ENCODE measurements around the gene ACTL8. TPM values are rescaled to one million over a fixed set of nuclear protein-coding genes. Genes with fewer than 3 reads are reported as not detected.

The ACTL8 gene
- polyA plus RNA-seq, 2 of the 4 experiments (the other 2 are of a cell fraction): 0.30 to 1.3 TPM

DNA sequence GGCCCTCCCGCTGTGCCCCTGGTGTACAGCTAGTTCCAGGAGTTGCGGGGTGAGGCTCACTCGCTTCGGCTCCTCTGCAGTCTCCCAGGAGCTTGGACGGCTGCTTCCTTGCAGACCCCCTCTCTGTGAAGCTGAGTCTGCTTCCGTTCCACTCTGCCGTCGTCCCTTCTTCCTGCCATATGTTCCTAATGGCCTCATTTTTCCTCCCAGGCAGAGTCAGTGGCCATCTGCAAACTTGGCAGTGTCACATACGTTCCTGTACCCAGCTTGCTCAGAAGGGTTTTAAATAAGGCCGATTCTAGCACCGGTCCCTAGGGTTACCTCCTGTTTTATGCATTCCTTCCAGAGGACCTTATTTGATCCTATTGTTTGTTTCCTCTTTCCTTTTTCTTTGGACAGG lies 21.3 kb downstream of the ACTL8 start (continued):
- no peak for TF ChIP-seq KDM5A (IDR thresholded peaks at IDR 0.05)
- no peak for TF ChIP-seq NR3C1 (IDR thresholded peaks at IDR 0.05)
- TF ChIP-seq RCOR1 (IDR thresholded peaks at IDR 0.05; ENCODE audit: low read depth, low read length): no peak
- no peak for TF ChIP-seq EP300 (IDR thresholded peaks at IDR 0.05)

DNA sequence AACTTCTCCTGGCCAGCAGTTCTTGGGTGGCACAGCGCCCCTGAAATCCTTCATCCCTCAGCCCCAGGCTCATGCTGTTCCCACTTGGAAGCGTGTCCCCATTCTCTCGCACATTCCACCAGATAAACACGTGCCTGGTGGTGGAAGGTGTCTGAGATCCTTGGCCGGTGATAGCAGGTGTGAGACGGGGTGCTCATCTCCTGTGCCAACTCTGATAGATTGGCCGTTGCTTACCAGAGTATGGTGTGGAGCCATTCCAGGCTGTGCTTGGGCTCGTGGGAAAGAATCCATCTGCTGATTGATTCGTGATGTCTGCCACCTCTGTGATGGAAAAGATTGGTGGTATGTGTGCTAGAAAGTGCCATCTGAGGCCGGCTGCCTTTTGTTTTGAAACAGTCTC lies 22.2 kb downstream of the ACTL8 start:
- ATAC-seq (no peak), DNase-seq (ENCODE audit: low read depth in 1 of 2, low spot score in 1 of 2) (no peak), FAIRE-seq (no peak)
- TF ChIP-seq POLR2A (IDR thresholded peaks at IDR 0.05; ENCODE audit: low read length) (no peak), BHLHE40 (IDR thresholded peaks at IDR 0.05; ENCODE audit: low read depth, low read length) (no peak), CHD4 (IDR thresholded peaks at IDR 0.05; ENCODE audit: borderline replicate concordance) (no peak)
- Histone ChIP-seq H3K4me1 (no peaks in the 10 kb centered on the region), H3K27ac (no peak overlapping the region), H3K4me3 (no peak overlapping the region), H3K4me2 (no peak overlapping the region), H3K9me3 (no peaks in the 10 kb centered on the region)
- 55% methylated on average over 9 of the region's 10 CpGs for WGBS (ENCODE audit: missing lambda C conversion rate)
- POLR2A ChIA-PET: no interaction called here
- CTCF ChIA-PET: interaction anchor here (1.4 kb wide), 1 partner anchor 8 kb away, joined by 5 read pairs; no protein-coding TSS in a partner anchor

DNA sequence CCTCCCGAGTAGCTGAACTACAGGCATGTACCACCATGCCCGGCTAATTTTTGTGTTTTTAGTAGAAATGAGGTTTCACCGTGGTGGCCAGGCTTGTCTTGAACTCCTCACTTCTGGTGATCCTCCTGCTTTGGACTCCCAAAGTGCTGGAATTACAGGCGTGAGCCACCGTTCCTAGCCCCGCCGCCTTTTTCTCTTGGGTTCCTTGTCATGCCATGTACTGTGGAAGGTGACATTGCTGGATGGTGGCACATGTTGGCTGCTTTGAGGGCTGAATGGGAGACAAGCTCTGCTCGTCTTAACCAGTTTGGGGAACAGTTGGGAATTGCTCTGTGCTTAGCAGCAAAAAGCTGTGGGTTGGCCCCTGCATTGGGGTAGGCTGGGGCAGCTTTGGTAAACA lies 22.7 kb downstream of the ACTL8 start:
- no peaks in the 10 kb centered on the region for H3K4me1 ChIP-seq
- 88% methylated on average over 7 of the region's 8 CpGs for WGBS (ENCODE audit: missing lambda C conversion rate)
- H3K4me2 ChIP-seq: no peak overlapping the region
- no peaks in the 10 kb centered on the region for H3K9me3 ChIP-seq
- CTCF ChIA-PET: no interaction called here
- no peak overlapping the region for H3K4me3 ChIP-seq
- TF ChIP-seq RCOR1 (IDR thresholded peaks at IDR 0.05; ENCODE audit: low read depth, low read length) (no peak), RNF2 (IDR thresholded peaks at IDR 0.05; ENCODE audit: borderline replicate concordance, low read depth) (no peak), KDM1A (IDR thresholded peaks at IDR 0.05; ENCODE audit: low read depth) (no peak), HOXB5 (CRISPR knock-in tag; IDR thresholded peaks at IDR 0.05) (no peak), NPAS2 (CRISPR knock-in tag; IDR thresholded peaks at IDR 0.05; ENCODE audit: borderline replicate concordance) (no peak), CEBPB (IDR thresholded peaks at IDR 0.05) (no peak)
- TF ChIP-seq, protein P1, sequence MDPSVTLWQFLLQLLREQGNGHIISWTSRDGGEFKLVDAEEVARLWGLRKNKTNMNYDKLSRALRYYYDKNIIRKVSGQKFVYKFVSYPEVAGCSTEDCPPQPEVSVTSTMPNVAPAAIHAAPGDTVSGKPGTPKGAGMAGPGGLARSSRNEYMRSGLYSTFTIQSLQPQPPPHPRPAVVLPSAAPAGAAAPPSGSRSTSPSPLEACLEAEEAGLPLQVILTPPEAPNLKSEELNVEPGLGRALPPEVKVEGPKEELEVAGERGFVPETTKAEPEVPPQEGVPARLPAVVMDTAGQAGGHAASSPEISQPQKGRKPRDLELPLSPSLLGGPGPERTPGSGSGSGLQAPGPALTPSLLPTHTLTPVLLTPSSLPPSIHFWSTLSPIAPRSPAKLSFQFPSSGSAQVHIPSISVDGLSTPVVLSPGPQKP (IDR thresholded peaks at IDR 0.05; ENCODE audit: low read depth, low read length): no peak
- TF ChIP-seq, protein P2, sequence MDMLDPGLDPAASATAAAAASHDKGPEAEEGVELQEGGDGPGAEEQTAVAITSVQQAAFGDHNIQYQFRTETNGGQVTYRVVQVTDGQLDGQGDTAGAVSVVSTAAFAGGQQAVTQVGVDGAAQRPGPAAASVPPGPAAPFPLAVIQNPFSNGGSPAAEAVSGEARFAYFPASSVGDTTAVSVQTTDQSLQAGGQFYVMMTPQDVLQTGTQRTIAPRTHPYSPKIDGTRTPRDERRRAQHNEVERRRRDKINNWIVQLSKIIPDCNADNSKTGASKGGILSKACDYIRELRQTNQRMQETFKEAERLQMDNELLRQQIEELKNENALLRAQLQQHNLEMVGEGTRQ (IDR thresholded peaks at IDR 0.05): no peak
- ATAC-seq (no peak), DNase-seq (ENCODE audit: low read depth in 1 of 2, low spot score in 1 of 2) (no peak), FAIRE-seq (no peak)
- no peak overlapping the region for H3K27ac ChIP-seq
- POLR2A ChIA-PET: no interaction called here

DNA sequence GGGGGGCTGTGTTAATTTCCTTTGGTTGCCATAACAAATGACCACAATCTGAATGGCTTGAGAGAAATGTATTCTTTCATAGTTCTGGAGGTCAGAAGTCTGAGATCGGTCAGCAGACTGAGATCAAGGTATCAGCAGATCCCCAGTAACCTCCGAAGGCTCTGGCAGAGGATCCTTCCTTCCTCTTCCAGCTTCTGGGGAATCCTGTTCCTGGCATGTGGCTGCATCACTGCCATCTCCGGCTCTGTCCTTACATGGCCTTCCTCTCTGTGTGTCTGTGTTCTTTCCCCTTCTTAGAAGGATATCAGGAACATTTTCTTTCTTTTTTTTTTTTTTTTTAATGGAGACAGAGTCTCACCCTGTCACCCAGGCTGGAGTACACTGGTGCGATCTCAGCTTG lies 25.8 kb downstream of the ACTL8 start:
- no peak overlapping the region for H3K4me3 ChIP-seq
- CTCF ChIA-PET: interaction anchor here (1.0 kb wide), 1 partner anchor 105 kb away, joined by 3 read pairs; no protein-coding TSS in a partner anchor
- H3K4me1 ChIP-seq: no peaks in the 10 kb centered on the region
- no peak overlapping the region for H3K27ac ChIP-seq
- ATAC-seq: no peak
- TF ChIP-seq, protein P3, sequence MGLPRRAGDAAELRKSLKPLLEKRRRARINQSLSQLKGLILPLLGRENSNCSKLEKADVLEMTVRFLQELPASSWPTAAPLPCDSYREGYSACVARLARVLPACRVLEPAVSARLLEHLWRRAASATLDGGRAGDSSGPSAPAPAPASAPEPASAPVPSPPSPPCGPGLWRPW (IDR thresholded peaks at IDR 0.05): no peak
- TF ChIP-seq EP300 (IDR thresholded peaks at IDR 0.05) (no peak), ESRRA (IDR thresholded peaks at IDR 0.05; ENCODE audit: borderline replicate concordance, low read length) (no peak), TFCP2L1 (CRISPR knock-in tag; IDR thresholded peaks at IDR 0.05) (no peak), RFX5 (IDR thresholded peaks at IDR 0.05) (no peak), MYC (IDR thresholded peaks at IDR 0.05; ENCODE audit: borderline replicate concordance, low read length) (no peak), FOSL2 (IDR thresholded peaks at IDR 0.05) (no peak), FOSL2 (CRISPR knock-in tag; IDR thresholded peaks at IDR 0.05) (no peak), TP53 (CRISPR knock-in tag; IDR thresholded peaks at IDR 0.05) (no peak), ZNF302 (CRISPR knock-in tag; IDR thresholded peaks at IDR 0.05) (no peak), JUN (IDR thresholded peaks at IDR 0.05) (no peak), EHMT2 (IDR thresholded peaks at IDR 0.05; ENCODE audit: low read depth) (no peak), GATA3 (IDR thresholded peaks at IDR 0.05; ENCODE audit: borderline replicate concordance) (no peak), EHF (CRISPR knock-in tag; IDR thresholded peaks at IDR 0.05) (no peak)
- TF ChIP-seq, protein P4, sequence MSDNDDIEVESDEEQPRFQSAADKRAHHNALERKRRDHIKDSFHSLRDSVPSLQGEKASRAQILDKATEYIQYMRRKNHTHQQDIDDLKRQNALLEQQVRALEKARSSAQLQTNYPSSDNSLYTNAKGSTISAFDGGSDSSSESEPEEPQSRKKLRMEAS (IDR thresholded peaks at IDR 0.05): no peak
- no peak overlapping the region for H3K4me2 ChIP-seq
- DNase-seq (ENCODE audit: low read depth in 1 of 2, low spot score in 1 of 2): no peak
- 68% methylated on average over 4 of the region's 4 CpGs for WGBS (ENCODE audit: missing lambda C conversion rate)
- FAIRE-seq: no peak
- POLR2A ChIA-PET: no interaction called here
- H3K9me3 ChIP-seq: no peaks in the 10 kb centered on the region
